M059J (cell line): ENCODE results near the gene EDNRB. TPM values are rescaled to one million over a fixed set of nuclear protein-coding genes. Genes with fewer than 3 reads are reported as not detected.

Experiments used
- total RNA-seq: library from RNA; depleted of rRNA; stranded (reverse); fragments of >200 nt; shearing (Covaris generic); gene quantifications from 2 replicates; pipeline ENCODE4 v1.2.3, GENCODE V29; 2014; rRNA removed

Gene EDNRB
- total RNA-seq, 1 experiment from 2014 or later = 3.6 TPM

Other genes starting within 250 kb of the EDNRB start
- gene SLAIN1, start 221.1 kb downstream of the EDNRB start, total RNA-seq = 0.42 TPM in 1 of 2 replicates, not detected in the other